GM19397 (cell line): Measurements from ENCODE around the gene CFAP206.

ENCODE experiments used
- ATAC-seq: cut with Tn5 transposase; IDR thresholded peaks from one replicate; pipeline ENCODE4 v1.9.1; 2021; ENCODE audit warnings: mild to moderate bottlenecking, moderate library complexity; ENCODE audit not compliant: unreplicated experiment

Gene CFAP206

GRCh38 chr6:87407901-87408720, at the start of gene CFAP206:
Gene CFAP206, plus strand, starts transcription at chr6:87407972. Its CDS starts 1,868 bp downstream, at chr6:87409840.
- ATAC-seq = peak; percentile 90

DNA sequence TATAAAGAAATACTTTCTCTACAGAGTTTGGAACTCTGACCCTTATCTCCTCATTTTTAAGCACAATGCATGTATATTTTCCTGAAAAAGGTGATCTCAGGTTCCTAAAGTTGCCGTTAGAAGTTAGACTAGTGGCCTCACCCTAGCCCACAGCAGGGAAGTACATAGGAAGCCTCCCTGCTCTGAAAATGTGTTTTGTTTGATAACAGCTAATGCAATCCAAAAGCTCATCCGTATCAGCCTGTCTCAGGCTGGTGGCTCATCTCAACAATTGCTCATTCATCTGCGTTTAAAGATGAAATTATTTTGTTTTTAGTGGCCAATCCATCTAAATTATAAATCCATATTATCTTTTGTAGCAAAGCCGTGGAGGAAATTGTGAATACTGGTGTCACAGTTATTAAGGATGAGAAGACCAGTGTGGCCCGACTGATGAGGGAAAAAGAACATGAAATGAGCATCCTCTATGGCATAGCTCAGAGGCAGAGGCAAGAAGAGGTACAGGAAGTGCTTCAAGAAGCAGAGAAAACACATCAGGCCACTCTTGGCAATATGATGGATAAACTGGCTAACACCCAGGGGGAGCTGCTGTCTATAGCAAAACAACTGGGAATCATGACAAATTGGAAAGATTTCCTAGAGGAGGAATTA, 43.0 kb upstream of the CFAP206 start:
- ATAC-seq = no peak

DNA sequence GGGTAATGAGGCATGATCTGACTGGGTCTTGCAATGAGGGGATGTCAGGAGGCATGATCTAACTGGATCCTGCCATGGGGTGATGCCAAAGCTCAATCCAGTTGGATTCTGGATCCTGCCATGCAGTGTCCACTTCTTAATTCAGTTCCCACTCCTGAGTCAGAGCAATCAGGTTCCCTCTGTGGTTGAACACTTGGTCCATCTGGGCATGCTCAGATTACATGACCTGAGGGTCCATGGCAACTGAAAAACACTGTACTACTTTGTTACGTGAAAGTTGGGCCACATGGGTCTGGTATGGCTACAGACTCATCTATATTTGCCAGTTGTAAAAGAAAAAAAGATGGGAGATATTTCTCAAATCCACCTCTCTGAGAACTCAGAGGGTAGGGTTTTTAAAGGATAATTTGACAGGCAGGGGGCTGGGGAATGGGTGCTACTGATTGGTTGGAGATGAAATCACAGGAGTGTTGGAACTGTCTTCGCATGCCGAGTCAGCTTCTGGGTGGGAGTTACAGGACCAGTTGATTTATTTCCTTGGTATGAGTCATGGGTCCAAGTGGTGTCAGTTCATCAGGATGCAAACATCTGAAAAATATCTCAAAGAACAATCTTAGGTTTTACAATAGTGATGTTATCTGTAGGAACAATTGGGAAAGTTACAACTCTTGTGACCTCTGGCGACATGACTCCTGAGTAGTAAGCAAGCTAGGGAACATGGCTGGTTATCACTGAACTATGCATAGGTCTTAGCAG, 41.5 kb upstream of the CFAP206 start:
- ATAC-seq = no peak

GRCh38 chr6:87366899-87367298, 40.9 kb upstream of the CFAP206 start:
- no peak for ATAC-seq

DNA sequence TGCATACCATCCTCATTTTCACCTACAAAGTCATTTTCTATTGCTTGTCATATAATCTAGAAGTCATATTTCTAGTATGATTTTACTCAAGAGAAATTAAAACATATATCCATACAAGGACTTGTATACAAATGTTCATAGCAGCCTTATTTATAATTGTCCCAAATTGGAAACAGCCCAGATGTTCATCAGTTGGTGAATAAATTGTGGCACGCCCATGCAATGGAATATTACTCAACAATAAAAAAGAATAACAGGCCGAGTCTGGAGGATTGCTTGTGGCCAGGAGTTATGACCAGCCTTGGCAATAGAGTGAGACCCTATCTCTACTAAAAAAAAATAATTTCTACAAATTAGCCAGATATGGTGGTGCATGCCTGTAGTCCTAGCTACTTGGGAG, 34.4 kb upstream of the CFAP206 start:
- no peak for ATAC-seq

GRCh38 chr6:87375315-87375714, 32.5 kb upstream of the CFAP206 start:
- no peak for ATAC-seq

GRCh38 chr6:87376643-87377042, 31.1 kb upstream of the CFAP206 start:
- no peak for ATAC-seq

DNA sequence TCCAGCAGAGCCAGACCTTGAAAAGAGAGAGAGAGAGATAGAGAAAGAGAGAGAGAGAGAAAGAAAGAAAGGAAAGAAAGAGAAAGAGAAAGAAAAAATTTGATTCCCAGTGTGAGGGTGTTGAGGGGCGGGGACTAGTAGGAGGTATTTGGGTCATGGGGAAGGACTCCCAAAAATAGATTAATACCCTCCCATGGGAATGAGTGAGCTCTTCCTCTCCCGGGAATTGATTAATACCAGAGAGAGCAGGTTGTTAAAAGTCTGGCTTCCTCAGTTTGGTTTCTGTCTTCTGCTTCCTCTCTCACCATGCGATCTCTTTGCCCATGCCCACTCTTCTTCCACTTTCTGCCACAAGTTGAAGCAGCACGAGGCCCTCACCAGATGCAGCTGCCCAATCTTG, 28.8 kb upstream of the CFAP206 start:
- peak; percentile 63 for ATAC-seq

GRCh38 chr6:87382861-87383260, 24.9 kb upstream of the CFAP206 start:
- no peak for ATAC-seq

GRCh38 chr6:87384038-87384437, 23.7 kb upstream of the CFAP206 start:
- no peak for ATAC-seq

DNA sequence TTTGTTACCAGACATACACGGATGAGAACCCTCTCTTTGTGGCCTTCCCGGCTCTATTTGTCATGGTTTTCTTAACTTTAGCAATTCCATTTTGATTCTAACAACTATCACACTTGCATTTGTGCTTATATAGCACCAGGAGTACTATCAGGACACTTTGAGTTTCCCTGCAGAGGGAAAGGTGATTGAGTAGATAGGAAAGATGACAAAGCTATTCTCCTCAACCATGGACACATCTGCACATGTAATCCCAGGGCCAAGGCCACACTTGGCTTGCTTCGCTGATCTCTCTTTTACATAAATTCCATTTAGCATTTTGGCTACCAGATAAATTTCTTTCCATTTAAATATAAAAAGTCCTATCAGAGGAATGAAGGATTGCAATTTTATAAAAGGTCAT, 23.3 kb upstream of the CFAP206 start:
- ATAC-seq = no peak

DNA sequence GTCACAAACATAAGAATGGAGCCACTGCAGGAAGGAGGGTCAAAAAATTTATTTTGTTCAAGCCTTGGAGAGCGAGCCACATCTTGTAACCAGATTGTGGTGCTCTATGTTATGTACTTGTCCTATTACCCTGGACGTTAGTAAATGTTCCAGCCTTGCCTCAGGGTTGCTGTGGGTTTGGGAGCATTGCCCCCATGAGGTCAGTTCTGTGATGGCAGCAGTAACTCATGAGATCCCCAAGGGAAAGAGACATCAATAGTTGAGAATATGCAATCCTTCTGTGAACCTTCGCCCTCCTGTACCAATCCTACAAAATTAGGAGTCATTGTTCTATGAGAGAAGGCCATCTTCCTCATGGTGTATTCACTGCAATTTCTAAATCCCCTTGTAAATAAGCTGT, 16.4 kb upstream of the CFAP206 start:
- no peak for ATAC-seq

DNA sequence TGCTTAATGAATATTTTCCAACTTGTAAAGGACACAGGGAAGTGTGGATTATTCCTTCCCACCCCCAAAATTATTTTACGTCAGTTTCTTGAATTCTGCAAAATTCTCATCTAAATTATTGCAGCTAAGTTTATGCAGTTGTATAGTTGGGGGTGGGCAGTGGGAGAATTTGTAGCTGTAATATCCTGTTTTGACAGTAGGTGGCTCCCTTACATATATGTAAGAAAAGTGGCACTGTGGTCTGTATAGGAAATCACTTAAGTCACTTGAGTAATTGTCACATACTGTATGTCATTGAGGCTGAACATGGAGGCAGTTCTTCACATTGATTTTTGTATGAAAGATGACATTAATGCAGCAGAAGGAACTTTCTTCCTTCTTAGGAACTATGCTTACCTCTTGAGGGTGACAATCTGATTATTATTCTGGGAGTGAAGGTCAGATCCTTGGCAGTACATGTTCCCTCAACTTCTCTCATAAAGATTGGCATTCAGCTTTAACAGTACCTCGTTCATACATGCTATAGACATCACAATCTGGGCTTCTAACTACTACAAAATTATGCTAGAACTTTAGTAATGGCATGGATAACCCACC, 14.6 kb upstream of the CFAP206 start:
- peak; percentile 60 for ATAC-seq

GRCh38 chr6:87395431-87395830, 12.3 kb upstream of the CFAP206 start:
- no peak for ATAC-seq

DNA sequence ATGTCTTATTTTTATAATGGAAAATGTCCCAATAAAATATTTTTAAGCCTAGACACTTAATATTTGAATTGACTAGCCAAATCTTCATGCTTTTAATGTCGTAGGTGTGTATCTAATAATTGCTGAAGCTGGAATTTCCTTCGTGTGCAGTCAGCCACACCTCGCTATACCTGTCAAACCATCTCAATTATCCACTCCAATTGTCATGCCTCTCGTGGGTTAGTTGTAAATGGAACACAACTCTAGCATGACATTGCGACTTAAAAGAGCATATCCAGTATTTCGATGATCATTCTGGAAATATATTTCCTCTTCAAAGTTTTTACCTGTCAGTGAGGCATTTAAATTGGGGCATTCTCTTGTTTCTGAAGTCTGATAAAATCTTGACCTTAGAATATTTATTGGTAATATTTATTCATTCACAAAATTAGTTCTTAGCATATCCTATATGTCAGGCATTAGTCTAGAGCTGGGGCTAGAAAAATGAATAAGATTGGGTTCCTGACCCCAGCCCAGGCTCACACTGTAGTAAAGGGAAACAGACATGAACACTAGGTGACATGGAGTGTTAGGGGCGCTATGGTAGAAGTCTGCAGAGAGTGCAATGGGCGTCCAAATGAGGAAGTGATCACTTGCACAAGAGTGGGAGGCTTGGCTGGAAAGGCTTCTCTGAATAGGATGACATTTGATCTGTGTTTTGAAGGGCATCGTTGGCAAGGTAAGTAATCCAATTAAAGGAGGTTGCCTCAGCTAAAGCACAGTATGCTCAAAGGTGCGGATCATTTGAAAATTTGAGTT, 11.0 kb upstream of the CFAP206 start:
- peak; percentile 59 for ATAC-seq

DNA sequence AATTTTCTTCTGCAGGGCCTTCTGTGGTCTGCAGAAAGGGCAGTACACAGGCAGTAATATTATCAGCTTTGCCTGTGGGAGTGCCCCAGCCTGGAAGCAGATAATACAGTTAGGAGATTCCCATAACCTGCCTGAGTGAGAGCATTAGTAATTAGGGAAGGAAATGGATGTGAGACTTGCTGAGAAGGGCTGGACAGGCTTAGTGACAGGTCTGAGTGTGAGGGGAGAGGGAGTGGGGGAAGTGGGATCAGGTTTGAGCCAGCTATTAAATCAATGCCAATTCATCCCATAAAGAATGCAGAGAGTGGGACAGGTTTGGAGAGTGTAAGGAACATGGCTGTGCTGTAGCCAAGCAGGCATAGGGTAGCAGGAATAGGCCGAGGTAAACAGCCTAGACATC, 10.1 kb upstream of the CFAP206 start:
- no peak for ATAC-seq

DNA sequence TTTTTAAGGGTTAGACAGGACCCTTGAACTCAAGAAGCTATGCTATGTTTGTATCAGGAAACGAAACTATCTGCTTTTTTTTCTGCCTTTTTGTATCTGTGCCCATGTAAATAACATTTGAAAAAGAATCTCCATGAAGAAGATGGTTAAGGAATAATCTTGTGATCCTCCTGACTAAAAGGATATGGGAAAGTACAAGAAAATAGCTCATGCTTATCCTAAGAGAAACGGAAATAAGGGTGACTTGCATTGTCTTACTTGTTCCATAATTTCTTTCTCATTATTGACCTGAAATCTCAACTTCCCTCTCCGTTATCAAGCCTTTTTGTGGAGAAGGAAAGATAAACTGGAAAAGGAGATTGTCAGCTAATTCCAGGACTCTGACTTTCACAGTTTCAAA, 5.9 kb upstream of the CFAP206 start:
- ATAC-seq = no peak

GRCh38 chr6:87407561-87407900, 241 bp upstream of the CFAP206 start:
- peak; percentile 3 for ATAC-seq

DNA sequence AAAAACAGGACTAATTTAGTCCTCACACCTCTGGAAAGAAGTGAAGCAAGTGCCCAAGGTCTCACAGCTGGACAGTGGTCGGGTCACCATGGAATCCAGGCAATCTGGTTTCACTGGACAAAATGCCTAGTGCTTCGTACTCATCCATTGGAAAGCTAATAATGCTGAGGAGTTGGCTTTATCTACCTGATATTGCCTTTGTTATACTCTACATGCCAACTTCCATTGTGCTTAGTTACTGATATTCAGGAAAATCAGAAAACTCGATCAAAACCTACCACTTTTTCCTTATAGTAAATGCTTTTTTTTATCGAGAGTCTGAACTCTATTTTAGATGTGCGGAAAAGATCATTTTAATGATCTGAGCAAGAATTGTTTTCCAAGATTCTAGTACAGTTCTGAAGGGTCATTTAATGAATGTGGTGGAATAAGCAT, 966 bp downstream of the CFAP206 start:
- ATAC-seq = no peak

- ATAC-seq = no peak
Measured at GRCh38 chr6:87419266-87419665, 11.5 kb downstream of the CFAP206 start.

DNA sequence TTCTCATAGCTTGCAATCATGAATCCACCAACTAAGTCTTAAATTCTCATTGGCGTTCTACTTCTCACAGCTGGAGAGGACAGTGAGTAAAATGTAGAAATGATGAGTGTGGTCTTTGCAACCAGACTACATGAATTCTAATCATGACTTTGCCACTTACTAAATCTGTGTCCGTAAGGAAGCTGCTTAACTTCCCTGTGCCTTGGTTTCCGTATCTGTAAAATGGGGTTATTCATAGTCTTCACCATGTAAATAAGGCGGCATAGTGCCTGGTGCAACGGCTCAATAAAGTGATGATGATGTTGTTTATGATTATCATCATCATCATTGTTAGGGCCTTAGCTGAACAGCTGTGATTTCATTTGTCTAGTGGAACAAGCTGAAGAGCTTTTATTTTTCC, 12.6 kb downstream of the CFAP206 start:
- no peak for ATAC-seq
